Measurements from ENCODE around the gene ARGFX.

The ARGFX gene

DNA sequence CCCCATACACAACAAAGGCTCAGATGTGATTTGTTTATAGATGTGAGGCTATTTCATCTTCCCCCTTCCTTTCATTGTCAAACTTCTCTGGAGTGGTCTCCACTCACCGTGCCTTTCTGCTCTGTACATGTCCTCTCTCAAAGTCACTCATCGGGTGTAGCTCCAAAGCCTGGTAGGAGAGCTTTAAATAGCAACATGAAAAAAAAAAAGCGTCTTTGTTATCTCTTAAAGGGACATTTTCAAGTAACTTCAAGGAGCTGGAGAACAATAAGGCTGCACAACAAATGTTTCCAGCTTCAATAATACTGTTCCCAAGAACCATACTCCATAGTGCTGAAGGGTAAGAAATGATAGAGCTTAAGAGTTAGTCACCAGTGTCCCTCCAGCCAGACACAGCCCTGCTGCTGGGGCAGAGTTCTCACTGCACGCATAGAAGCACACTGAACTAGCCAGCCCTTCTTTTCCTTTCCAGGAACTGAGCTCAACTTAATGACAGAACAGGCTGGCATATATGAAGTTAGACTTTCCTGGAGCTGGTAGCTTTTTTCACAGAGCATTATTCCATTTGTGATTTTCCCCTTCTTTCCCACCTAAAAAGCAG, 33.6 kb downstream of the ARGFX start:
- DNase-seq = no peak

DNA sequence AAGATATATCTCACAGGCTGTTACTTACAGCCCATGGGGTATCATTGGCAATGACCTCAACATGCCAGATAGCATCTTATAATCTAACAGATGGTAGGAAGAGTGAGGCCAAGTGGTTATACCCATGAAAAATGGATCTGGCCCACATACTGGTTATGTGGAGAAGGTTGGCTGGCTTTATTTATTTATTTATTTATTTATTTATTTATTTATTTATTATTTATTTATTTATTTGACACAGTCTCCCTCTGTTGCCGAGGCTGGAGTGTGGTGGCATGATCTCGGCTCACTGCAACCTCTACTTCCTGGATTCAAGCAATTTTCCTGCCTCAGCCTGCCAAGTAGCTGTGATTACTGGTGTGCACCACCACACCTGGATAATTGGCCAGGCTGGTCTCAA, 37.0 kb downstream of the ARGFX start:
- DNase-seq = no peak

DNA sequence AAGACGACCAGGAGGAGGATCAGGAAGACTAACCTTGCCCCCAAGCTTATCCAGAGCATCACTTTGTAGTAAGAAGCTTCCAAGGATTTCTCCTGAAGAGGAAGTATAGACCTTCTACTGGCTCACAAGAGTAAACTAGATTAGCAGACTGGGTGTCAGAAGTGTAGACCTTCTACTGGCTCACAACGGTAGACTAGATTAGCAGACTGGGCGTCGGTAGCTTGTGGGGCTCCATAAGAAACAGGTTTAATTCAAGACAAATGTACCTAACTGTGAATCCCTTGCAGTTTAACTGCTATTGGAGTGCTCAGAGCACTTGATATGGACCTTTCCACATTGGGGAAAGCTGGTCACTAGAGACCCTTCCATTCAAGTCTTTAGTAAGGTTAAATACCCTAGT, 38.4 kb downstream of the ARGFX start:
- no peak for DNase-seq

All from Kasumi-1 (cell line).